Placental pericyte (primary cell): ENCODE data around the gene NTNG1. TPM values are rescaled to one million over a fixed set of nuclear protein-coding genes. Genes with fewer than 3 reads are reported as not detected.

ENCODE experiments used
- small RNA-seq: library from RNA; depleted of rRNA; stranded (forward); fragments of <200 nt; gene quantifications from one replicate; pipeline ENCODE3, GENCODE V24; 2012; ENCODE audit warnings: low replicate concordance
- total RNA-seq: library from RNA; depleted of rRNA; stranded (reverse); fragments of >200 nt; gene quantifications from 2 replicates; pipeline ENCODE4 v1.2.3, GENCODE V29; 2012

Gene NTNG1
- total RNA-seq: 0.22 and 8.6 TPM in 2 replicates

GRCh38 chr1:107140703-107141490 is at the start of gene NTNG1:
TSS of gene NTNG1 (plus strand) at chr1:107141039.

Small RNA genes within 50 kb of the gene (small RNA-seq; reads per million reads assigned to genes)
- gene AC114491.1: 0.29 reads per million

Other genes with a start within 250 kb of the NTNG1 start
- gene PRMT6, start 84.4 kb upstream of the NTNG1 start, total RNA-seq: 12.5 and 19.9 TPM in 2 replicates